T-helper 2 cell treated with Interferon-gamma antibody and Interleukin-4, amounts not matched to agents 100 ng/mL and 5 ng/mL, for 36 hours (primary cell): ENCODE measurements around the gene DPPA4. TPM values are rescaled to one million over a fixed set of nuclear protein-coding genes. Genes with fewer than 3 reads are reported as not detected.
"Not testable (repeated sequence)": the region's sequence is repeated elsewhere in the genome, so short reads cannot be mapped to it uniquely, and the experiment has no call there.

Experiments
- intact Hi-C: fragments of 100-400 bp; cut with micrococcal nuclease; formaldehyde crosslinking; loops from one replicate; pipeline ENCODE4 v1.15.1; 2023
- total RNA-seq: library from RNA; stranded (reverse); gene quantifications from 2 replicates; pipeline ENCODE4 v1.2.3, GENCODE V29; 2022

Gene DPPA4, protein sequence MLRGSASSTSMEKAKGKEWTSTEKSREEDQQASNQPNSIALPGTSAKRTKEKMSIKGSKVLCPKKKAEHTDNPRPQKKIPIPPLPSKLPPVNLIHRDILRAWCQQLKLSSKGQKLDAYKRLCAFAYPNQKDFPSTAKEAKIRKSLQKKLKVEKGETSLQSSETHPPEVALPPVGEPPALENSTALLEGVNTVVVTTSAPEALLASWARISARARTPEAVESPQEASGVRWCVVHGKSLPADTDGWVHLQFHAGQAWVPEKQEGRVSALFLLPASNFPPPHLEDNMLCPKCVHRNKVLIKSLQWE
- not detected in 2 replicates for total RNA-seq

DNA sequence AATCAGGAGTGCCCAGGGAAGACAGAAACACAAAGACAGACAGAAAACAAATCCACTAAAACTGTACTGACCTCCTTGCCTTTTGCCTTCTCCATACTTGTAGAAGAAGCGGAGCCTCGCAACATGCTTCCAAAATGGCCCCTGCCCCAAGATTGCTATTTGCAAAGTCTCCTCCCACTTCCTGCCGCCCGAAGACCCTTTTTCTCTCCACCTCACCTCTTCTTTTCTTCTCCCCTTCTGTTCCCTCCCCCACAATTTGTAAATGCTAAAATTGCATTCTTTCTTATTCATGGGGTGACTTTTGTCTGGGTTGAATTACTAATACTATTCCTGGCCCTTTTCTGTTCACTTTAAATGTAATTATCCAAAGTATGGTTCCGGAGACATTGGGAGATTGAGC, at the start of gene DPPA4:
Gene DPPA4, minus strand, starts transcription at position 154 of the 400 bp plus-strand sequence. Its CDS starts 29 bp downstream, at position 125.
- intact Hi-C loops: no loop called here

DNA sequence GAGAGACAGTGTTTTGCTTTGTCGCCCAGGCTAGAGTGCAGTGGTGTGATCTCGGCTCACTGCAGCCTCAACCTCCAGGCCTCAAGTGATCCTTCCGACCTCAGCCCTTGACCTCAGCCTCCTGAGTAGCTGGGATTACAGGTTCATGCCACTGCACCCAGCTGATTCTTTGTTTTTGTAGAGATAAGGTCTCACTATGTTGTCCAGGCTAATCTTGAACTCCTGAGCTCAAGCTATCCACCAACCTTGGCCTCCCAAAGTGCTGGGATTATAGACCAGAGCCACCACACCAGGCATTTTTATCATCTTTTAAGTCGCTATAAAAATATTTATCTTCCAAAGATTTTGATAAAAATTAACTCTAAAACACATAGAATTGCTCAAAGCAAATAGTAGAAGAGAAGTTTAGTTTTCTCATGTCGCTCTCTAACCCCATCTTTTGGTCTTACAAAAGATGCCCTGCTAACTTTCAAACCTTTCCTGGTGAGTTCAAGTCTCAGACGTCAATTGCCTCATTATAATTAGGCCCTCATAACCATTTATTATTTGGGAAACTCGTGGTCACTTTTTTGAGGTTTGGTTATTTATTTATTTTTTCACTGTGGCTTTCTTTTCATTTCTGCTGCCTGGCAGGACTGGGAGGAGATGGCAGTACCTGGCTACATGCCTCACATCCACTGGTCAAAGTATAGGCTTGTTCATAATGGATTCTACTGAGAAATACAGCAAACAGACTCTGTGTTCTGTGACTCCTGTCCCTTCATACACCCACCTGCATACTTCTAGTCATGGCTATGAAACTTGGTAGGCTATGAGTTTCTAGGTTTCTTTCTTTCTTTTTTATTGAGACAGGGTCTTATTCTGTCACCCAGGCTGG, 48.3 kb upstream of the DPPA4 start:
- intact Hi-C loops: no loop called here

- intact Hi-C loops: no loop called here
Measured at GRCh38 chr3:109384164-109384563, 46.8 kb upstream of the DPPA4 start.

GRCh38 chr3:109382588-109382987, 45.2 kb upstream of the DPPA4 start:
- intact Hi-C loops: no loop called here

DNA sequence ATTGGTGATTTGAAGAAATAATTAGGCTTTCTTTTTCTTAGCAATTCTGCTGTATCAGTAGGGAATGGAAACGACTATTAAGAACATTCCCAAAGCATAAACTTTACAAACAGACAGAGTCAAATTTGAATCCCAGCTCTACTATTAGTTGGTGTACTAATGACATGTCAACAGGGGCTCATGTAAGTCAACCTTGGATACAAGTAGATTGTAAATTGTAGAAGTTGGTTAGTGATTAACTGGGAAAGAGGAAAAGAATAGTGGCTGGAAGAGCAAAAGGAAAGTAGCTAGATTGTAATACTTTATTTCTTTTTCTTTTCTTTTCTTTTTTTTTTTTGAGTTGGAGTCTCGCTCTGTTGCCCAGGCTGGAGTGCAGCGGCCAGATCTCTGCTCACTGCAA, 38.6 kb upstream of the DPPA4 start:
- intact Hi-C loops: no loop called here

- intact Hi-C loops: not testable (repeated sequence)
Measured at GRCh38 chr3:109374434-109374833, 37.1 kb upstream of the DPPA4 start.

GRCh38 chr3:109373933-109374332, 36.6 kb upstream of the DPPA4 start:
- intact Hi-C loops: no loop called here

GRCh38 chr3:109372639-109373038, 35.3 kb upstream of the DPPA4 start:
- intact Hi-C loops: no loop called here

GRCh38 chr3:109369510-109369909, 32.2 kb upstream of the DPPA4 start:
- intact Hi-C loops: no loop called here

DNA sequence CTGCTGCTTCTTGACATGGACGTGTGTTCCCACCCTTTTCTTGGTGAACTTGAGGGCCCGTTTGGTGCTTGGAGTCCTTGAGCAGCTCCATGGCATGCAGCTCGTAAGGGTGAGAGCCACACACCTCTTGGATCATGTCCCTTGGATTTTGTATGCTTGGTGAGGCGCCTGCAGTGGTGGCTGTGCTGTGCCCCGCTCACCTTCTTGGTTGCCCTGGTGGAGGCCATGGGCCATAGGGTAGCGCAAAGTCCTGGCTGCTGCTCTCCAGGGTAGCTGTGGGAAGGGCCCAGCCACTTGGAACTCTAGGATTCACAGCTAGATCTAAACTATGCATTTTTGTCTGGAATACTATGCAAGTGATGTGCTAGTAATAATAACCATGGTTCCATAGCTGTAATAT, 26.7 kb upstream of the DPPA4 start:
- intact Hi-C loops: no loop called here

GRCh38 chr3:109363634-109364033, 26.3 kb upstream of the DPPA4 start:
- intact Hi-C loops: no loop called here

DNA sequence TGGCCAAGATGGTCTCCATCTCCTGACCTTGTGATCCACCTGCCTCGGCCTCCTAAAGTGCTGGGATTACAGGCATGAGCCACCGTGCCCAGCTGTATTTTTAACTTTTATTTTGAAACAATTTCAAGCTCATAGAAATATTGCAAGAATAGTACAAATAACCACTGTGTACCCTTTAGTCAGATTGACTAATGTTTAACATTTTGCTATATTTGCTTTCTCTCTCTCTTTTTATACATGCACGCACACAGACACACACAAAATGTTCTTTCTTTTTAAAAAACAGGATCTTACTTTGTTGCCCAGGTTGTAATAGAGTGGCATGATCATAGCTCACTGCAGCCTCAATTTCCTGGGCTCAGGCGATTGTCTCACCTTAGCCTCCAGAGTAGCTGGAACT, 25.5 kb upstream of the DPPA4 start:
- intact Hi-C loops: no loop called here

DNA sequence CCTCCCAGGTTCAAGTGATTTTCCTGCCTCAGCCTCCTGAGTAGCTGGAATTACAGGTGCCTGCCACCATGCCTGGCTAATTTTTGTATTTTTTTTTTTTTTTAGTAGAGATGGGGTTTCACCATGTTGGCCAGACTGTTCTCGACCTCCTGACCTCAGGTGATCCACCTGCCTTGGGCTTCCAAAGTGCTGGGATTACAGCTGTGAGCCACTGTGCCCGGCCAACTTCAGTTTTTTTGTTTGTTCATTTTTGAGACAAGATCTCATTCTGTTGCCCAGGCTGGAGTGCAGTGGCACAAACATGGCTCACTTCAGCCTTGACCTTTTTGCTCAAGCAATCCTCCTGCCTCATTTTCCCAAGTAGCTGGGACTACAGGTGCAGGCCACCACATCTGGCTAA, 21.5 kb upstream of the DPPA4 start:
- intact Hi-C loops: not testable (repeated sequence)

DNA sequence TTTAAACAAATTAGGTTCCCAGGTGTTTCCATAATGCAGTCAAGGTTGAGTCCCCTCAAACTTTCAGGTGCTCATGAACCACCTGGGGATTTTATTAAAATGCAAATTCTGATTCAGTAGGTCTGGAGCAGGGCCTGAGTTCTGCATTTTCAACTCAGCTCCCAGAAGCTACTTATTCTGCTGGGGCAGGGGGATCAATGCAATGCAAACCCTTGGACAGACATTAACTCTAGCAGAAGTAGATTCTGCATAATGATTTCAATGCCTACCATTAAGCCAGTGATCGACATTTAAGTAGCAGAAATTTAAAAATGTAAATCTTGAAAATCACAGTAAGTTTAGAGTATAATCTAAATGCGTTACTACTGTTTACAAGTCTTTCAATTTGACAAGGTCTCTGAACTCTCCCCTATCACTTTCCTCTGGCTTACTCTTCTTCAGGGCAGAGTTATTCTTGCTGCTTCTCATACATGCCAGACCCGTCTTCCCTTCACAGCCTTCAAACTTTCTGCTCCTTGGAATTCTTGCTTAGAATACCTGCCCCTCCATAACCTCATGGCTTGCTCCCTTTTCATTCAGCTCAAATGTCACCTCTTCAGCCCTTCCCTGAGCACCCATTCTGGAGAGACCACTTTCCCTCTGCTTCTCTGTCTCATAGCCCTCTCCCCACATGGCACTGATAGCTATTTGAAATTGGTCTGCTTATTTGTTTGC, 19.3 kb upstream of the DPPA4 start:
- intact Hi-C loops: no loop called here

DNA sequence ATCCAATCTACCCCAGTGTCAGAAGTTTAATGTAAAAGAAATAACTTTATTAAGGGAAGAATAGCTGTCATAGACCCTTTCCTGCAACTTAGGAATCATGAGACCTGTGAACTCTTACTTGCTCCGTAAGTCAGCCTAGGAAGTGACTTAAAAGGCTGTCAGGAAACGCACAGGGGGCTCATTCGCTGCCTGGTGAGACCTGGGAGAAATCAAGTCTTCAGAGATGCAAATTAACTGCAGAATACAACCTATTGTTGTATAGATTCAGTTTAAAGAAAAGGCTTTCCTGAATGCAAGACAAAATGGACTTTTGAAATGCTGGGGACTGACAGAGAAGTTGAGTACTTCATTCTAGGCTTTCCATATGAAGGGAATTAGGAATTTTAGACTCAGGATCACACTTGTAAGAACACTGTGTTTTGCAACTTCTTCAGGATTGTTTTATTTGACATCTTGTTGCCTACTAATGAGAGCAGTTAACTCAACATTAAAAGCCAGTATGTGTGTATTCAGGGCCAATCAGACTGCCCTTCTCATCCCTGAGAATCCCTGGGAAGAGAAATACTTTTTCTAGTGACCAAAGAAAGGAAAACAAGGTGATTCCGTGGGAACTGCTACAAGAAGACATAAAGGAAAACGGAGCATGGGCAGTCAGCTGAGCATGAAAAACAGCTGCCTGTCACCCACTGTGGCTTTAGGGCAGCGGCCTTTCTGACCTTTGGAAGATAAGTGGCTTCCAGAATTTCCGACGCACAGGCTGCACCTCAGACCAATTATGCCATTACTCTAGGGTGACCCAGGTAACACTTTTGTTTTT, 18.5 kb upstream of the DPPA4 start:
- intact Hi-C loops: no loop called here

- intact Hi-C loops: no loop called here
Measured at GRCh38 chr3:109353057-109353456, 15.7 kb upstream of the DPPA4 start.

- intact Hi-C loops: no loop called here
Measured at GRCh38 chr3:109351231-109351630, 13.9 kb upstream of the DPPA4 start.

GRCh38 chr3:109346770-109347295, 9.5 kb upstream of the DPPA4 start:
- intact Hi-C loops: no loop called here

GRCh38 chr3:109346099-109346498, 8.8 kb upstream of the DPPA4 start:
- intact Hi-C loops: no loop called here

DNA sequence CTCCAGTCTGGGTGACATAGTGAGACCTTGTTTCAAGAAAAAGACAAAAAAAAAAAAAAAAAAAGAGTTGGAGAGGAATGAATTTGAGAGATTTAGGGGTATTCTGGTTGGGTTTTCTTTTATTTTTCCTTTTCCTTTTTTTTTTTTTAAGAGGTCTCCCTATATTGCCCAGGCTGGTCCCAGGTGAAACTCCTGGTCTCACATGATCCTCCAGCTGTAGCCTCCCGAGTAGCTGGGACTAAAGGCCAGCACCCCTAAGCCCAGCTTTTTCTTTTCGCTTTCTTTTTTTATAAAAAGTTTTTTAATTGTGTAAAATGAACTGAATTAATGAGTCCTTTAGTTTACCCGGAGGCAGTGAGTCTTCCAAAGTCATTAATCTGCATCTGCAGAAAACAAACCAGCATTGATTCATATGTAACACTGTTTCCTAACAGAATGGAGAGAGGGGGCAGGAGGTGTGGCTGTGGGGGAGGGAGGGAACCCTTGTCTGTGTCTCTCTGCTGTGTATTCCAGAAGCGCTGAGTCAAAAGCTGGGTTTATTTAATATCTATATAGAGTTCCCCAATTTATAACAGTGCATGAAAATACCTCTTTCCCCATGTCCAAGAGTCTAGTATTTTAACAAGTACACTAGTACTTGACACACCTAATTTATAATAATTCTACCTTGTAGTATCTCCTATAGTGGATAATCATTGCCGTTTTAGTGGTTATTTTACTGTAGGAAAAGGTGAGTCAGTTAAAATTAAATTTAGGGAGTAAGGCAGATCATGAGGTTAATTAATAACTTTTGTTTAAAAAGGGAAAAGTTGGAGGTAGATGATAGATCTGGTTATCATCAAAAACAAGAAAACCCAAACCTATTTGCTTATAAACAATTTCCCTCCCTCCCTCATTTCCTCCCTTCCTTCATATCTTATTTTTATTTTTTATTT, 2.6 kb upstream of the DPPA4 start:
- intact Hi-C loops: no loop called here
